Gastroesophageal sphincter (tissue), 4 donors: ENCODE data around the gene TRERF1. TPM values are rescaled to one million over a fixed set of nuclear protein-coding genes. Genes with fewer than 3 reads are reported as not detected.

Experiments
- ATAC-seq: fragments of 150-250 bp; one replicate; pipeline ENCODE4 v1.9.1; 2016; ENCODE audit warnings: mild to moderate bottlenecking, moderate library complexity
- H3K27ac ChIP-seq, 4 donors: fragments of 200-600 bp; sonication (generic) in 3 of 4; 1 replicate in 3 of 4; 2 replicates in 1 of 4; pipeline ENCODE4 v1.5.1; 2016 to 2019
- H3K27me3 ChIP-seq: fragments of 200-600 bp; sonication (generic); one replicate; pipeline ENCODE4 v1.5.1; 2019
- H3K36me3 ChIP-seq, 2 donors: fragments of 200-600 bp; sonication (generic); one replicate each; pipeline ENCODE4 v1.5.1; 2019; ENCODE audit warnings: control low read depth in 1 of 2
- H3K4me1 ChIP-seq, 3 donors: fragments of 200-600 bp; sonication (generic); 1 replicate in 2 of 3; 2 replicates in 1 of 3; pipeline ENCODE4 v1.5.1; 2016 to 2019; ENCODE audit warnings: control low read depth in 2 of 3
- H3K4me3 ChIP-seq, 2 donors: fragments of 200-600 bp; sonication (generic); one replicate each; pipeline ENCODE4 v1.5.1; 2019; ENCODE audit warnings: mild to moderate bottlenecking in 1 of 2, moderate library complexity in 1 of 2
- H3K9me3 ChIP-seq, 3 donors: fragments of 200-600 bp; sonication (generic); one replicate each; pipeline ENCODE4 v1.5.1; 2017 to 2019; ENCODE audit warnings: control low read depth in 2 of 3
- EP300 ChIP-seq: sonication (generic); formaldehyde crosslinking; IDR thresholded peaks from one replicate; pipeline ENCODE4 v1.6.1; 2017; ENCODE audit warnings: antibody characterized with exemption, mild to moderate bottlenecking
- POLR2A ChIP-seq, 2 donors: fragments of 450-650 bp; IDR thresholded peaks; one replicate each; pipeline ENCODE4 v1.6.1; 2017; ENCODE audit warnings: antibody characterized with exemption in 2 of 2, mild to moderate bottlenecking in 2 of 2, moderate library complexity in 1 of 2
- POLR2AphosphoS5 ChIP-seq: sonication (generic); formaldehyde crosslinking; IDR thresholded peaks from one replicate; pipeline ENCODE4 v1.6.1; 2017; ENCODE audit warnings: antibody characterized with exemption
- WGBS, 2 donors: methylation state at CpG; one replicate each; pipeline ENCODE4 v1.1.5; 2018; ENCODE audit warnings: low coverage in 1 of 2; 5-methylcytosine and 5-hydroxymethylcytosine counted together
- total RNA-seq, 4 donors: library from RNA; depleted of rRNA; stranded (reverse); fragments of >200 nt; gene quantifications; one replicate each; pipeline ENCODE4 v1.1.0, GENCODE V29; 2016
- TF ChIP-seq, protein P1 (sequence below), 4 experiments: fragments of 200-600 bp in 2 of 4; fragments of 450-650 bp in 2 of 4; sonication (generic) in 1 of 4; IDR thresholded peaks; one replicate each; pipeline ENCODE4 v1.5.1; 2017 to 2019; ENCODE audit warnings: antibody characterized with exemption in 4 of 4, mild to moderate bottlenecking in 2 of 4, moderate library complexity in 2 of 4

The TRERF1 gene
- total RNA-seq, 4 donors from 2014 or later = 3.2 to 7.4 (median 5.4) TPM

DNA sequence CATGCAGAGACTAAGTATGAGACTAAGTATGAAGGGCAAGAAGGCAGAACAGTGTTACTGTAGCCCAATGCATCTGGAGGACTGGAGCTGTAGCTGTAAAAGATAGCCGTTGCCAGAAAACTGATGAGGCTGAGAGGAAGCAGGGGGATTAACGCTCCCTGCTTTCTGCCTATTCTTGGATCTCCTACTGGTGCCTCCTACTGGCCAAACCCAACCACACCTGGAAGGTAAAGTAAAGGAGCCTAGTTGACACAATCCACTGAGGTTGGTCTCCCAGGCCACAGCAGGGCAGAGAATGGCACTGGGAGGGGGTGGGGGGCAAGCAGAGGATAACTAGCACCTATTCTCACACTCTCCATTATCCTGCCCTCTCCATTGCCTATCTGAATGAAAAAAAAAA is 129.1 kb downstream of the TRERF1 start:
- Histone ChIP-seq H3K27ac (no peak overlapping the region), H3K4me1 (no peaks in the 10 kb centered on the region), H3K9me3 (no peaks in the 10 kb centered on the region), H3K27me3 (no peaks in the 10 kb centered on the region), H3K4me3 (no peak overlapping the region), H3K36me3 (no peaks in the 10 kb centered on the region)
- 57 to 75% methylated on average over 1 to 2 of the region's 2 CpGs for WGBS, 2 donors
- TF ChIP-seq POLR2AphosphoS5 = no peak
- no peak for ATAC-seq

DNA sequence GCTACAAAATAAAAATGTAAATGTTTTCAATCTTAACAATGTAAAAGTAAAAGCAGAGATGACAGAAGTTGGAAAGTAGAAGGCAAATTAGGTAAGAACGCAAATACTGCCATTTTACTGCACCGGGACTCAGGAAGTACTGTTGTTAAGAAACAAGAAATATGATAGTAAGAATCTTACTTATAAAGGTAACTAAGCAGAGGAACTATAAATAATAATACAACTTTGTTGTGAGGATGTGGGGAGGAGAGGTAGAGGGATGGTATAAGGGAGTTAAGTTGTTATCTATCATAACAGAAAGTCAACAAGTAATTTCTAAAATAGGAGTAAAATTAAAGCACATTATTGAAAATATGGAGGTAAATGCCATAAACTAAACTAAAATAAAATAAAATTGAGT is 129.8 kb downstream of the TRERF1 start:
- 83 to 87% methylated on average over 2 of the region's 2 CpGs for WGBS, 2 donors
- no peaks in the 10 kb centered on the region for H3K36me3 ChIP-seq
- H3K9me3 ChIP-seq = no peaks in the 10 kb centered on the region
- H3K4me1 ChIP-seq = no peaks in the 10 kb centered on the region
- H3K4me3 ChIP-seq = no peak overlapping the region
- TF ChIP-seq POLR2A (IDR thresholded peaks at IDR 0.05) (no peak), POLR2AphosphoS5 (no peak), EP300 (no peak)
- TF ChIP-seq, protein P1, sequence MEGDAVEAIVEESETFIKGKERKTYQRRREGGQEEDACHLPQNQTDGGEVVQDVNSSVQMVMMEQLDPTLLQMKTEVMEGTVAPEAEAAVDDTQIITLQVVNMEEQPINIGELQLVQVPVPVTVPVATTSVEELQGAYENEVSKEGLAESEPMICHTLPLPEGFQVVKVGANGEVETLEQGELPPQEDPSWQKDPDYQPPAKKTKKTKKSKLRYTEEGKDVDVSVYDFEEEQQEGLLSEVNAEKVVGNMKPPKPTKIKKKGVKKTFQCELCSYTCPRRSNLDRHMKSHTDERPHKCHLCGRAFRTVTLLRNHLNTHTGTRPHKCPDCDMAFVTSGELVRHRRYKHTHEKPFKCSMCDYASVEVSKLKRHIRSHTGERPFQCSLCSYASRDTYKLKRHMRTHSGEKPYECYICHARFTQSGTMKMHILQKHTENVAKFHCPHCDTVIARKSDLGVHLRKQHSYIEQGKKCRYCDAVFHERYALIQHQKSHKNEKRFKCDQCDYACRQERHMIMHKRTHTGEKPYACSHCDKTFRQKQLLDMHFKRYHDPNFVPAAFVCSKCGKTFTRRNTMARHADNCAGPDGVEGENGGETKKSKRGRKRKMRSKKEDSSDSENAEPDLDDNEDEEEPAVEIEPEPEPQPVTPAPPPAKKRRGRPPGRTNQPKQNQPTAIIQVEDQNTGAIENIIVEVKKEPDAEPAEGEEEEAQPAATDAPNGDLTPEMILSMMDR (IDR thresholded peaks at IDR 0.05) = no peak
- H3K27ac ChIP-seq = no peak overlapping the region
- ATAC-seq = no peak
- H3K27me3 ChIP-seq = no peaks in the 10 kb centered on the region

DNA sequence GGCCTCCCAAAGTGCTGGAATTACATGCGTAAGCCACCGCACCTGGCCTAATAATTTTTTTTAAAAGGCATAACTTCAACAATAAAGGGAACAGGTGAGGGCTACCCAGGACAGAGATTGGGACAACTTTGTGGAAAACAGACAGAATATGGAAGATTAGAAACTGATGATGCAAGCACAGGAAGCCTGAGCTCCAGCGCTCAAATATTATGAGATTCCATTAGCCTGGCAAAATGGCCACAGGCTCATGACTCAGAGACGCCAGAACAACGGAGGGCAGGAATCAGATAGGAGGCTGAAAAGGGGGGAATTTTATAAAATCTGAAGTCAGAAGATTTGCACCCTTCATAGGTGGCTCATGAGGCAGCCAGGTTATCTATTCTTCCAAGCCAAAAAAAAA is 131.0 kb downstream of the TRERF1 start:
- TF ChIP-seq, protein P1 (IDR thresholded peaks at IDR 0.05) = no peak
- no peak for TF ChIP-seq EP300
- no peak for TF ChIP-seq POLR2AphosphoS5
- TF ChIP-seq POLR2A (IDR thresholded peaks at IDR 0.05) = no peak
- Histone ChIP-seq H3K27ac (no peak overlapping the region), H3K9me3 (no peaks in the 10 kb centered on the region), H3K36me3 (no peaks in the 10 kb centered on the region), H3K4me1 (peaks cover 0 to 6% (median 0%) of the 10 kb centered on the region in 3 donors), H3K27me3 (no peaks in the 10 kb centered on the region), H3K4me3 (no peak overlapping the region)
- 83 to 89% methylated on average over 1 to 3 of the region's 5 CpGs for WGBS, 2 donors
- no peak for ATAC-seq

DNA sequence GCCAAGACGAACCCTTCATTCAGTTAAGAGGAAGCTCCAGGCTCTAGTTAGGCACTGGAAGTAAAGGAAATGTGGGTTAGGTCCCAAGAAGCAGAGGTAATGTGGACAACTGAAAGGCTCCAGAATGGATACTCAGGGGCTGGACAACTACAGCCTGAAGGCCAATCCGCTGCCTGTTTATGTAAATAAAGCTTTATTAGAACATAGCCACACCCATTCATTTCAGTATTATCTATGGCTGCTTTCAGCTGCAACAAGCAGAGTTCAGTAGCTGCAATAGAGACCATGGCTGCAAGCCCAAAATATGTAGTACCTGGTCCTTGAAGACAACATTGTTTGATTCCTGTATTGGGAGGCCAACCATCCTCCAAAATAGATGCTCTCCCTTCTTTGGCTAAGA is 133.2 kb downstream of the TRERF1 start:
- H3K9me3 ChIP-seq = no peaks in the 10 kb centered on the region
- H3K4me1 ChIP-seq = peaks cover 0 to 27% (median 0%) of the 10 kb centered on the region in 3 donors
- H3K27ac ChIP-seq = no peak overlapping the region
- H3K27me3 ChIP-seq = no peaks in the 10 kb centered on the region
- ATAC-seq = no peak
- H3K36me3 ChIP-seq = no peaks in the 10 kb centered on the region
- 90 to 92% methylated on average over 1 to 2 of the region's 2 CpGs for WGBS, 2 donors
- TF ChIP-seq POLR2AphosphoS5 (no peak), EP300 (no peak), POLR2A (IDR thresholded peaks at IDR 0.05) (no peak)
- TF ChIP-seq, protein P1 (IDR thresholded peaks at IDR 0.05) = no peak
- no peak overlapping the region for H3K4me3 ChIP-seq

DNA sequence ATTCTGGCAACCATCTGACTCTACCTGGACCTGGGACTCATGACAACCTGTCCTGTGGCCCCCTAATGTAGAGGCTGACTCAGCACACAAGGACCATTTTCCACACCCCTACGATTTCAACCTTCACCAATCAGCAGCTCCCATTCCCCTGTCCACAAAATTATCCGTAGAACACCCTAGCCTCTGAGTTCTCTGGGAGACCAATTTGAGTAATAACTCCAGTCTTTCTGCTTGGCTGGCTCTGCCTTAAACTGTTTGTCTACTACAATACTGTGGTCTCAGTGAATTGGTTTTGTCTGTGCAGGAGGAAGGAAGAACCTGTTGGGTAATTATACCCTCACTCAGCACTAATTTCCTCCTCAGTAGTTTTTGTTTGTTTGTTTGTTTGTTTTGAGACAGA is 134.7 kb downstream of the TRERF1 start:
- peaks cover 0 to 37% (median 0%) of the 10 kb centered on the region in 3 donors for H3K4me1 ChIP-seq
- TF ChIP-seq EP300 = no peak
- no peak for TF ChIP-seq POLR2A (IDR thresholded peaks at IDR 0.05)
- TF ChIP-seq, protein P1 (IDR thresholded peaks at IDR 0.05) = no peak
- no peak for TF ChIP-seq POLR2AphosphoS5
- H3K27ac ChIP-seq = no peak overlapping the region
- no peaks in the 10 kb centered on the region for H3K9me3 ChIP-seq
- H3K27me3 ChIP-seq = no peaks in the 10 kb centered on the region
- ATAC-seq = no peak
- no peaks in the 10 kb centered on the region for H3K36me3 ChIP-seq
- WGBS, 2 donors = 74 to 94% methylated on average over 2 of the region's 2 CpGs
- H3K4me3 ChIP-seq = no peak overlapping the region
